Peyer's patch (tissue), 4 donors: Measurements from ENCODE around the gene FADS6. TPM values are rescaled to one million over a fixed set of nuclear protein-coding genes. Genes with fewer than 3 reads are reported as not detected.

Experiments used
- DNase-seq, 3 donors: peaks; one replicate each; pipeline ENCODE4 v3.0.0-alpha.2; 2017 to 2019
- H3K27ac ChIP-seq, 4 donors: fragments of 200-600 bp; sonication (generic); one replicate each; pipeline ENCODE4 v1.5.1; 2016 to 2019
- H3K27me3 ChIP-seq, 2 donors: fragments of 200-600 bp; sonication (generic); one replicate each; pipeline ENCODE4 v1.5.1; 2019
- H3K36me3 ChIP-seq, 3 donors: fragments of 200-600 bp; sonication (generic); one replicate each; pipeline ENCODE4 v1.5.1; 2016 to 2019
- H3K4me1 ChIP-seq, 4 donors: fragments of 200-600 bp; sonication (generic); one replicate each; pipeline ENCODE4 v1.5.1; 2016 to 2019
- H3K4me3 ChIP-seq, 4 donors: fragments of 200-600 bp; sonication (generic); 1 replicate in 3 of 4; 2 replicates in 1 of 4; pipeline ENCODE4 v1.5.1; 2016 to 2019; ENCODE audit warnings: mild to moderate bottlenecking in 1 of 4
- H3K9me3 ChIP-seq, 4 donors: fragments of 200-600 bp; sonication (generic); one replicate each; pipeline ENCODE4 v1.5.1; 2016 to 2019; ENCODE audit warnings: mild to moderate bottlenecking in 1 of 4
- CTCF ChIP-seq, 6 experiments: fragments of 450-650 bp in 4 of 6; fragments of 200-600 bp in 2 of 6; sonication (generic) in 1 of 6; IDR thresholded peaks; one replicate each; pipeline ENCODE4 v1.5.1; 2017 to 2019; ENCODE audit warnings: antibody characterized with exemption in 6 of 6, mild to moderate bottlenecking in 3 of 6, moderate library complexity in 1 of 6
- POLR2A ChIP-seq, 2 donors: fragments of 450-650 bp; IDR thresholded peaks; one replicate each; pipeline ENCODE4 v1.5.1; 2017; ENCODE audit warnings: antibody characterized with exemption in 2 of 2, mild to moderate bottlenecking in 2 of 2, moderate library complexity in 2 of 2
- total RNA-seq, 4 donors: library from RNA; depleted of rRNA; stranded (reverse); fragments of >200 nt; gene quantifications; one replicate each; pipeline ENCODE4 v1.1.0, GENCODE V29; 2016

FADS6 gene
- total RNA-seq, 4 donors from 2014 or later, result 79.9 to 161 (median 82.1) TPM; not detected in 1

- Histone ChIP-seq H3K27me3 (peaks cover 3 to 37% of the 10 kb centered on the region in 2 donors), H3K27ac (no peak overlapping the region), H3K9me3 (no peaks in the 10 kb centered on the region), H3K4me3 (no peak overlapping the region), H3K36me3 (no peaks in the 10 kb centered on the region), H3K4me1 (peaks cover 13 to 35% (median 27%) of the 10 kb centered on the region in 4 donors)
- TF ChIP-seq CTCF (IDR thresholded peaks at IDR 0.05) (no peak), POLR2A (IDR thresholded peaks at IDR 0.05) (no peak)
- DNase-seq, result no peak
Measured at GRCh38 chr17:74858672-74859458, 34.6 kb downstream of the FADS6 start.

- no peak overlapping the region for H3K4me3 ChIP-seq
- TF ChIP-seq CTCF (IDR thresholded peaks at IDR 0.05) (no peak), POLR2A (IDR thresholded peaks at IDR 0.05) (no peak)
Measured at GRCh38 chr17:74857191-74857590, 36.2 kb downstream of the FADS6 start.

GRCh38 chr17:74856112-74856511, 37.3 kb downstream of the FADS6 start:
- peaks cover 4 to 32% (median 21%) of the 10 kb centered on the region in 4 donors for H3K4me1 ChIP-seq
- TF ChIP-seq CTCF (IDR thresholded peaks at IDR 0.05) (no peak), POLR2A (IDR thresholded peaks at IDR 0.05) (no peak)
- no peaks in the 10 kb centered on the region for H3K36me3 ChIP-seq
- H3K4me3 ChIP-seq, result no peak overlapping the region
- DNase-seq, result no peak
- peaks cover 3 to 52% of the 10 kb centered on the region in 2 donors for H3K27me3 ChIP-seq
- H3K27ac ChIP-seq, result no peak overlapping the region
- H3K9me3 ChIP-seq, result no peaks in the 10 kb centered on the region

More at GRCh38 chr17:74857191-74857590, 36.2 kb downstream of the FADS6 start:
- peaks cover 3 to 54% of the 10 kb centered on the region in 2 donors for H3K27me3 ChIP-seq
- no peak for DNase-seq
- no peak overlapping the region for H3K27ac ChIP-seq
- H3K4me1 ChIP-seq, result peaks cover 9 to 38% (median 28%) of the 10 kb centered on the region in 4 donors
- H3K36me3 ChIP-seq, result no peaks in the 10 kb centered on the region
- no peaks in the 10 kb centered on the region for H3K9me3 ChIP-seq

- no peak for DNase-seq
- Histone ChIP-seq H3K27me3 (peaks cover under 1 to 44% of the 10 kb centered on the region in 2 donors), H3K4me3 (no peak overlapping the region), H3K36me3 (no peaks in the 10 kb centered on the region), H3K9me3 (no peaks in the 10 kb centered on the region), H3K27ac (no peak overlapping the region), H3K4me1 (peaks cover 0 to 24% (median 13%) of the 10 kb centered on the region in 4 donors)
- TF ChIP-seq POLR2A (IDR thresholded peaks at IDR 0.05) (no peak), CTCF (IDR thresholded peaks at IDR 0.05) (no peak)
Measured at GRCh38 chr17:74855323-74855722, 38.1 kb downstream of the FADS6 start.

- TF ChIP-seq CTCF (IDR thresholded peaks at IDR 0.05), result no peak
- TF ChIP-seq POLR2A (IDR thresholded peaks at IDR 0.05), result no peak
- DNase-seq, result no peak
- Histone ChIP-seq H3K9me3 (no peaks in the 10 kb centered on the region), H3K4me1 (peaks cover 0 to 19% (median 7%) of the 10 kb centered on the region in 4 donors), H3K4me3 (no peak overlapping the region), H3K36me3 (no peaks in the 10 kb centered on the region), H3K27ac (no peak overlapping the region), H3K27me3 (peaks cover 0 to 39% of the 10 kb centered on the region in 2 donors)
Measured at GRCh38 chr17:74854792-74855191, 38.6 kb downstream of the FADS6 start.
